Sigmoid colon (tissue), 7 donors: ENCODE results near the gene IQSEC3. TPM values are rescaled to one million over a fixed set of nuclear protein-coding genes. Genes with fewer than 3 reads are reported as not detected.
A peak's percentile ranks its signal among the peaks of the same experiment; 100 is the strongest.

ENCODE experiments used
- DNase-seq: peaks from one replicate; pipeline ENCODE4 v3.0.0-alpha.2; 2019
- H3K27ac ChIP-seq, 4 donors: fragments of 200-600 bp; sonication (generic); one replicate each; pipeline ENCODE4 v1.5.1; 2016 to 2019; ENCODE audit warnings: mild to moderate bottlenecking in 1 of 4
- H3K27me3 ChIP-seq, 3 donors: fragments of 200-600 bp; sonication (generic); one replicate each; pipeline ENCODE4 v1.5.1; 2019; ENCODE audit warnings: mild to moderate bottlenecking in 1 of 3
- H3K36me3 ChIP-seq, 4 donors: fragments of 200-600 bp; sonication (generic); one replicate each; pipeline ENCODE4 v1.5.1; 2016 to 2019
- H3K4me1 ChIP-seq, 4 donors: fragments of 200-600 bp; sonication (generic); one replicate each; pipeline ENCODE4 v1.5.1; 2017 to 2019
- H3K4me3 ChIP-seq, 4 donors: fragments of 200-600 bp; sonication (generic); one replicate each; pipeline ENCODE4 v1.5.1; 2017 to 2019; ENCODE audit warnings: mild to moderate bottlenecking in 2 of 4, moderate library complexity in 1 of 4
- H3K9me3 ChIP-seq, 4 donors: fragments of 200-600 bp in 3 of 4; sonication (generic) in 3 of 4; one replicate each; pipeline versions ENCODE4 v1.5.1 to v1.6.1; 2013 to 2019
- EP300 ChIP-seq, 4 donors: sonication (generic); formaldehyde crosslinking; IDR thresholded peaks; one replicate each; pipeline ENCODE4 v1.6.1; 2017; ENCODE audit warnings: antibody characterized with exemption in 4 of 4
- POLR2A ChIP-seq, 2 donors: fragments of 450-650 bp; IDR thresholded peaks; one replicate each; pipeline ENCODE4 v1.6.1; 2016; ENCODE audit warnings: antibody characterized with exemption in 2 of 2, mild to moderate bottlenecking in 2 of 2, moderate library complexity in 2 of 2
- POLR2AphosphoS5 ChIP-seq, 4 donors: sonication (generic); formaldehyde crosslinking; IDR thresholded peaks; one replicate each; pipeline ENCODE4 v1.6.1; 2017; ENCODE audit warnings: antibody characterized with exemption in 4 of 4
- WGBS, 2 donors: extraction: QIAGEN DNeasy Blood & Tissue Kit; methylation state at CpG; one replicate each; pipeline ENCODE4 v1.1.7; 2013; 5-methylcytosine and 5-hydroxymethylcytosine counted together
- intact Hi-C: fragments of 100-400 bp; cut with DNase I; formaldehyde crosslinking; loops from one replicate; pipeline ENCODE4 v1.15.1; 2023
- polyA plus RNA-seq, 3 donors: library from polyadenylated mRNA; stranded (reverse); fragments of 200-250 nt; gene quantifications; one replicate each; pipeline ENCODE4 v1.2.3, GENCODE V29; 2013
- total RNA-seq, 4 donors: library from RNA; depleted of rRNA; stranded (reverse); fragments of >200 nt; gene quantifications; one replicate each; pipeline ENCODE4 v1.1.0, GENCODE V29; 2016
- TF ChIP-seq, protein P1 (sequence below), 4 experiments: fragments of 450-650 bp in 3 of 4; fragments of 200-600 bp in 1 of 4; IDR thresholded peaks; one replicate each; pipeline ENCODE4 v1.5.1; 2016 to 2019; ENCODE audit warnings: antibody characterized with exemption in 4 of 4, mild to moderate bottlenecking in 3 of 4, moderate library complexity in 2 of 4
- donor health status: healthy with polysubstance abuse.
- donor health status: Bipolar disorder and iron deficiency.
- donor health status: healthy.

IQSEC3 gene
- total and polyA plus RNA-seq, 7 donors = under 0.01 to 2.2 (median 0.54) TPM; not detected in 1

DNA sequence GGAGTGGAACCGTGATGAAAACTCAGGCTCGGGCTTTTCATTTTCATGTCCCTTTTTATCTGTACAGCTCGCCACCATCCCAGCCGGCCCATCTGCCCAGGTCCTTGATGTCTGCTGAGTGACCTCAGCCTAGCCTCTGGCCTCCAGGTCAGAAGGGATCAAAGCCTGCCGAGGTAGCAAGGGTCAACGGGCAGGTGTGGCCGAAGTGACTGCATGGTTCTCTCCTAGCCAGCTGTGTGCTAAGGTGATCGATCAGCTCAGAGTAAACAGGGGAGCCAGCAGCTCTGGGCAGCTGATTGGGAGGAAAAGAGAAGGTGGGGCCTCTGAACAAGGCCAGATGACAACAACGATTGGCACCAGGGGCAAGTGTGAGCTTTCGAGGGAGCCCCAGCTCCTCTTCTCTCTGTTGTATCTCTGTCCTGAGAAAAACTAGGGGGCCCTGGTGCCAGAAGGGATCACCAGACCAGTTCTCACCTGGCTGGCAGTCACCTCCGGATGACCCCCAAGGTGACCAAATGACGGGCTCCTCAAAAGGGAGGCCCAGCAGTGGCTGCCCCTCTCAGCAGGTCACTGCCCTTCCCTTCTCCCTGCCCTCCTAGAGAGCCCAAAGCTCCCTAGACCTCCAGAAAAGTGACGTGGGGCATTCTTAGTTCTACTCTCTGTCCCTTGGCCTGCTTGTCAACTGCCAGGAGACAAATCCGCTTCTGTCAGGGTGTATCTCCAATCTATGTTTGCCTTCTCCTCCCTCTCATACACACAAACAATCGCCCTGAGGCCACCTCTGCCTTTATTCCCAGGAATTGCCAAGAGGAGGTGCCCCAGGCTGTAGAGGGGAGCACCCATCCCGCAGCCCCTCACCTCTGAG is 143.9 kb downstream of the IQSEC3 start:
- Histone ChIP-seq H3K27me3 (peaks cover 0 to 74% (median 35%) of the 10 kb centered on the region in 3 donors), H3K4me1 (peaks cover 0 to 10% (median 0%) of the 10 kb centered on the region in 4 donors), H3K4me3 (no peak overlapping the region), H3K36me3 (no peaks in the 10 kb centered on the region), H3K27ac (no peak overlapping the region), H3K9me3 (no peaks in the 10 kb centered on the region)
- 43 to 78% methylated on average over 16 of the region's 16 CpGs for WGBS, 2 donors
- intact Hi-C loops = no loop called here
- no peak for DNase-seq
- TF ChIP-seq POLR2A (IDR thresholded peaks at IDR 0.05) (no peak), EP300 (IDR thresholded peaks at IDR 0.05) (no peak), POLR2AphosphoS5 (IDR thresholded peaks at IDR 0.05) (no peak)
- TF ChIP-seq, protein P1, sequence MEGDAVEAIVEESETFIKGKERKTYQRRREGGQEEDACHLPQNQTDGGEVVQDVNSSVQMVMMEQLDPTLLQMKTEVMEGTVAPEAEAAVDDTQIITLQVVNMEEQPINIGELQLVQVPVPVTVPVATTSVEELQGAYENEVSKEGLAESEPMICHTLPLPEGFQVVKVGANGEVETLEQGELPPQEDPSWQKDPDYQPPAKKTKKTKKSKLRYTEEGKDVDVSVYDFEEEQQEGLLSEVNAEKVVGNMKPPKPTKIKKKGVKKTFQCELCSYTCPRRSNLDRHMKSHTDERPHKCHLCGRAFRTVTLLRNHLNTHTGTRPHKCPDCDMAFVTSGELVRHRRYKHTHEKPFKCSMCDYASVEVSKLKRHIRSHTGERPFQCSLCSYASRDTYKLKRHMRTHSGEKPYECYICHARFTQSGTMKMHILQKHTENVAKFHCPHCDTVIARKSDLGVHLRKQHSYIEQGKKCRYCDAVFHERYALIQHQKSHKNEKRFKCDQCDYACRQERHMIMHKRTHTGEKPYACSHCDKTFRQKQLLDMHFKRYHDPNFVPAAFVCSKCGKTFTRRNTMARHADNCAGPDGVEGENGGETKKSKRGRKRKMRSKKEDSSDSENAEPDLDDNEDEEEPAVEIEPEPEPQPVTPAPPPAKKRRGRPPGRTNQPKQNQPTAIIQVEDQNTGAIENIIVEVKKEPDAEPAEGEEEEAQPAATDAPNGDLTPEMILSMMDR (IDR thresholded peaks at IDR 0.05) = no peak

DNA sequence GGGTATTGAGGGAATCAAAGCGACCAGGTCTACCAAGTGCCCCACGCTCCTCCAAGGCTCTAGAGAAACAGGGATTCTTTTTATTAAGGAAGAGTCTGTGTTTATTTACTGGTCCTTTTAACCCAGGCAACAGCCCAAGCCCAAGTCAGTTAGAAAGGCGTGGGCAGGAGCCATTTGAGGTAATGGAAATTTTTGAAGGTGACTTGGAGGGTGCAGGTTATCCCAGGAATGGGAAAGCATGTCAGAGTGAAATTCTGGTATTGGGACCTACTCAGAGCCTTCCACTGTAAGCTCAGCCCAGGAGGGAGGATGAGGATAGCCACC is 144.5 kb downstream of the IQSEC3 start:
- DNase-seq = no peak
- Histone ChIP-seq H3K9me3 (no peaks in the 10 kb centered on the region), H3K27me3 (peaks cover 0 to 70% (median 36%) of the 10 kb centered on the region in 3 donors), H3K36me3 (no peaks in the 10 kb centered on the region), H3K4me3 (no peak overlapping the region), H3K4me1 (peaks cover 0 to 10% (median 0%) of the 10 kb centered on the region in 4 donors), H3K27ac (no peak overlapping the region)
- intact Hi-C loops = no loop called here
- TF ChIP-seq POLR2AphosphoS5 (IDR thresholded peaks at IDR 0.05) = no peak
- TF ChIP-seq, protein P1 (IDR thresholded peaks at IDR 0.05) = no peak
- no peak for TF ChIP-seq POLR2A (IDR thresholded peaks at IDR 0.05)
- no peak for TF ChIP-seq EP300 (IDR thresholded peaks at IDR 0.05)
- WGBS, 2 donors = 37 to 77% methylated on average over 3 of the region's 3 CpGs

DNA sequence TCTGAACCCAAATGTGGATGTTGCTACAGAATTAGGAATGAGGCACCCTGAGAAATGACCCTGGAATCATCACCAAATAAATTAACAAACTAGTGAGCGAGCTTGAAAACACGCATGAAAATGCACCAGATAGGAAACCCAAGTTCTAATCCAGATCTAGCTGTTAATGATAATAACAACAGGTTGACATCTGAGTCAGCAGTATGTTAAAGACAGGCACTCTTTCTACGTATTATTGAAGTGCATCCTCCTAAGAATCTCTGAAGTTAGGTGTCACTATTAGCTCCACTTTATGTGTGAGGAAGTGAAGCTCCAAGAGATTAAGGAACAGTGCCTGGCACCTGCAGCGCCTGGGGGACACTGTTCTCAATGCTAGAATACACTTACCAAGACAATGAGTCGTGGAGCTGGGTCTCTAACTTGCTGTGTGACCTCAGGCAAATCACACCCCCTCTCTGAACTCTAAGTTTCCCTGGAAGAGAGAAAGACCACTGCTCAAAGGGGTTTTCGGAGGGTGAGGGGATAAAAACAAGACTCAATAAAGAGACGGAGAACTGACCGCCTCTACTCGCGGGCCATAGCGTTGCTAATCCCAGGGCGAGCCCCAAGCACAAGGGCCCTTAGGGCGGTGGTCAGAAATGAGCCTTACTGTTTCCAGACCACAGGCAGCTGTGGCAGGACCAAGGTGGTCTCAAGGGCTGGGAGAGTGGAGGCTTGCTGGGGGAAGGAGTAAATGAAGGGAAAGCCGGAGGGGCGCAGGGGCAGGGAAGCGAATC is 145.3 kb downstream of the IQSEC3 start:
- no peak for TF ChIP-seq EP300 (IDR thresholded peaks at IDR 0.05)
- no peak for TF ChIP-seq POLR2AphosphoS5 (IDR thresholded peaks at IDR 0.05)
- TF ChIP-seq POLR2A (IDR thresholded peaks at IDR 0.05) = no peak
- TF ChIP-seq, protein P1 (IDR thresholded peaks at IDR 0.05) = no peak
- WGBS, 2 donors = 89 to 90% methylated on average over 16 of the region's 16 CpGs
- intact Hi-C loops = no loop called here
- Histone ChIP-seq H3K27me3 (peaks cover 0 to 65% (median 36%) of the 10 kb centered on the region in 3 donors), H3K27ac (peak overlapping the region in 1 of 4 donors; percentile 3), H3K9me3 (no peaks in the 10 kb centered on the region), H3K4me1 (peaks cover 0 to 10% (median 0%) of the 10 kb centered on the region in 4 donors), H3K36me3 (no peaks in the 10 kb centered on the region), H3K4me3 (no peak overlapping the region)
- no peak for DNase-seq

DNA sequence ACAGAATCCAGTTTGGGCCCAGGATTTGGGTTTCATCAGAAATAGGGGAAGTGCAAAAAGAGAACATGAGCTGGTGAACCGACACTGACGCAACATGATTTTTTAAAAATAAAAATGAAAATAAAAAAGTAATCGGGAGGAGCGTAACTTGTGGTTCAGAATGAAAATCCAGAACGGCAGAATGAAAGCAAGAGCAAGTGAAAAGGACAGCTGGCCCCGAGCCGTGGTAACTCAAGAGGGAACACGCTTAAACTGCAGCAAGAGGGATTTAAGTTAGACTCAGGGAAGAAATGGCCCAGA is 145.8 kb downstream of the IQSEC3 start:
- Histone ChIP-seq H3K4me1 (peaks cover 0 to 10% (median 0%) of the 10 kb centered on the region in 4 donors), H3K27me3 (peaks cover 0 to 62% (median 36%) of the 10 kb centered on the region in 3 donors), H3K4me3 (no peak overlapping the region), H3K27ac (peak overlapping the region in 1 of 4 donors; percentile 3), H3K36me3 (no peaks in the 10 kb centered on the region), H3K9me3 (no peaks in the 10 kb centered on the region)
- intact Hi-C loops = no loop called here
- TF ChIP-seq, protein P1 (IDR thresholded peaks at IDR 0.05) = no peak
- no peak for TF ChIP-seq EP300 (IDR thresholded peaks at IDR 0.05)
- no peak for TF ChIP-seq POLR2AphosphoS5 (IDR thresholded peaks at IDR 0.05)
- DNase-seq = no peak
- 57 to 75% methylated on average over 8 of the region's 8 CpGs for WGBS, 2 donors
